ENCODE measurements around the gene MNT. TPM values are rescaled to one million over a fixed set of nuclear protein-coding genes. Genes with fewer than 3 reads are reported as not detected.

The MNT gene
- total RNA-seq, 1 donor from 2014 or later: 32.6 TPM

GRCh38 chr17:2415081-2415480 is 14.2 kb upstream of the MNT start:
- no peak for DNase-seq
- no peaks in the 10 kb centered on the region for H3K4me1 ChIP-seq
- intact Hi-C loops (cut with DNase I): loop anchor here (5.0 kb wide), 1 partner anchor 33 kb away; no protein-coding TSS in a partner anchor

DNA sequence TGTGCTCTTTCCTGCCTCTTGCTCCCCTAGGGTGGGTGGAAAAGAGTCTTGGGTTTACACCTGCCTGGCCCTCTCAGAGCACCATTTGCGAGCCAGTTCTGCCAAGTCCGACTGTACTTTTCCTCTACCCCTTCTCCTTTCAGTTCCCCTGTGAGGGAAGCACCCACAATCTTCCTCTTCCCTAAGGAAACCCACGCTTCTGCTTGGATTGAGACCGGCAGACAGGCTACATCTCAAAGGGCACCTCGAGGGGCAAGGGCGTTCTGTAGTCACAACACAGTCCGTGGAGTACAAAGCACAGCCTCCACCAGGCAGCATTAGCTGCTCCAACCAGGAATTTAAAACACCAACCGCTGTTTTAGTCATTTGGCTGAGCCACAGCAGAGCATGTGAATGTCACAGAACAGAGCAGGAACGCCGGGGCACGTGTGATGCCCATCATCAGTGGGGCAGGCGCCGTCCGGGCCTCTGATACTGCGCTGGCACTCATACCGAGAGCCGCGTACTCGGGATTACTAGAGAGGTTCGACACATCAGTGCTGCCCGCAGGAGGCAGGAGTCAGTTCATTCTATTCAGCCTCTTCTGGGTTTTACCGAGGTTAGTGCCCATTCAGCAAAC is 13.7 kb upstream of the MNT start:
- DNase-seq (no peak), ATAC-seq (peak in 1 of 2 donors; percentile 15)
- Histone ChIP-seq H3K9me3 (no peaks in the 10 kb centered on the region), H3K27me3 (ENCODE audit: low read depth) (no peaks in the 10 kb centered on the region), H3K4me1 (no peaks in the 10 kb centered on the region), H3K27ac (no peak overlapping the region), H3K36me3 (peaks cover 32% of the 10 kb centered on the region), H3K4me3 (no peak overlapping the region)
- intact Hi-C loops (cut with DNase I): loop anchor here (5.0 kb wide), 1 partner anchor 32 kb away; no protein-coding TSS in a partner anchor
- TF ChIP-seq, protein P1, sequence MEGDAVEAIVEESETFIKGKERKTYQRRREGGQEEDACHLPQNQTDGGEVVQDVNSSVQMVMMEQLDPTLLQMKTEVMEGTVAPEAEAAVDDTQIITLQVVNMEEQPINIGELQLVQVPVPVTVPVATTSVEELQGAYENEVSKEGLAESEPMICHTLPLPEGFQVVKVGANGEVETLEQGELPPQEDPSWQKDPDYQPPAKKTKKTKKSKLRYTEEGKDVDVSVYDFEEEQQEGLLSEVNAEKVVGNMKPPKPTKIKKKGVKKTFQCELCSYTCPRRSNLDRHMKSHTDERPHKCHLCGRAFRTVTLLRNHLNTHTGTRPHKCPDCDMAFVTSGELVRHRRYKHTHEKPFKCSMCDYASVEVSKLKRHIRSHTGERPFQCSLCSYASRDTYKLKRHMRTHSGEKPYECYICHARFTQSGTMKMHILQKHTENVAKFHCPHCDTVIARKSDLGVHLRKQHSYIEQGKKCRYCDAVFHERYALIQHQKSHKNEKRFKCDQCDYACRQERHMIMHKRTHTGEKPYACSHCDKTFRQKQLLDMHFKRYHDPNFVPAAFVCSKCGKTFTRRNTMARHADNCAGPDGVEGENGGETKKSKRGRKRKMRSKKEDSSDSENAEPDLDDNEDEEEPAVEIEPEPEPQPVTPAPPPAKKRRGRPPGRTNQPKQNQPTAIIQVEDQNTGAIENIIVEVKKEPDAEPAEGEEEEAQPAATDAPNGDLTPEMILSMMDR (IDR thresholded peaks at IDR 0.05): no peak

More at GRCh38 chr17:2415081-2415480, 14.2 kb upstream of the MNT start:
- Histone ChIP-seq H3K4me3 (no peak overlapping the region), H3K27ac (no peak overlapping the region), H3K27me3 (ENCODE audit: low read depth) (no peaks in the 10 kb centered on the region), H3K36me3 (peaks cover 38% of the 10 kb centered on the region), H3K9me3 (no peaks in the 10 kb centered on the region)
- TF ChIP-seq, protein P1 (IDR thresholded peaks at IDR 0.05): no peak
- ATAC-seq: no peak

GRCh38 chr17:2412561-2413021 is 11.7 kb upstream of the MNT start:
- no peaks in the 10 kb centered on the region for H3K27me3 ChIP-seq (ENCODE audit: low read depth)
- peaks cover 19% of the 10 kb centered on the region for H3K36me3 ChIP-seq
- H3K4me3 ChIP-seq: no peak overlapping the region
- H3K27ac ChIP-seq: no peak overlapping the region
- ATAC-seq: no peak
- peaks cover under 1% of the 10 kb centered on the region for H3K4me1 ChIP-seq
- intact Hi-C loops (cut with DNase I): no loop called here
- TF ChIP-seq, protein P1 (IDR thresholded peaks at IDR 0.05): no peak
- H3K9me3 ChIP-seq: no peaks in the 10 kb centered on the region
- no peak for DNase-seq

- ATAC-seq: no peak
- no peak overlapping the region for H3K4me3 ChIP-seq
- TF ChIP-seq, protein P1 (IDR thresholded peaks at IDR 0.05): no peak
- intact Hi-C loops (cut with DNase I): no loop called here
- no peaks in the 10 kb centered on the region for H3K9me3 ChIP-seq
- DNase-seq: peak; percentile 6
- peaks cover 15% of the 10 kb centered on the region for H3K4me1 ChIP-seq
- peaks cover 19% of the 10 kb centered on the region for H3K36me3 ChIP-seq
- H3K27me3 ChIP-seq (ENCODE audit: low read depth): no peaks in the 10 kb centered on the region
- no peak overlapping the region for H3K27ac ChIP-seq
Measured at GRCh38 chr17:2410951-2411350, 10.1 kb upstream of the MNT start.

DNA sequence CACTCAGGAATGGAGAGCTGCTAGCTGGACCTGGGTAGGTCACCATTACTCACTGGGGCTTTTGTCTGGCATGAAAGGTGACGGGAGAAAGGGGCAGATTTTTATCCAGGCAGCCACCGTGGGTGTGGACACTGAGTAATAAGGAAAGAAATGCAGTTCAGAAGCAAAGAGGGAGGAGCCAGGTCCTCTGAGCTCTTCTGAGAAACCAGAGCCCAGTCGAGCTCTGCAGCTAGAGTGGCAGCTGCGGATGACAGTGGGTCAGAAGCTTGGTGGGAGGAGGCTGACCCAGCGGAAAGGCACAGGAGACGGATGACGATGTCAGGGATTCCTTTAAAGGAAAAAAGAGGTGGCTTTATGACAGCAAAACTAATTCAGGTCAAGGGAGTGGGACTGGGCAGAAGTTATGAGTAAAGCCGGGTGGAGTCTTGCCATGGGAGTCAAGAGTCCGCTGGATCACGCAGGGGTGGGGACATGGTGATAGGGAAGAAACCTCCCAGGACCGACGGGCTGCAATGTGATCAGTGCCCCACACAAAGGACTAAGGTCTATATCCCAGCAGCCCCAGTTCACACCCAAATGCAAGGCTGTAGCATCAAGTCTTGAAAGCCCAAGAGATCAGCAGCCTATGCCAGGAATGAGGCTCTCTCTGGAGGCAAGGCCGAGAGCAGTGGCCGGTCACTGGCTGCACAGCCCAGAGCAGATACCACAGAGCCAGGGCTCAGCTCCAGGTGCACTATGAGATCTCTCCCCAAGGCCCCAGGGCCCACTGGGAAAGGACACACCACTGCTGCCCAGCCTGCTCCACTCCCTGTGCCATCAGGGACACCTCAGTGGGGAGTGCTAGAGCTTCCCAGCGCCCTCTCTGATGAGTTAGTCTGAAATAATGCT is 6.3 kb upstream of the MNT start:
- H3K27me3 ChIP-seq (ENCODE audit: low read depth): no peaks in the 10 kb centered on the region
- H3K4me3 ChIP-seq: no peak overlapping the region
- ATAC-seq (peak; percentile 40 to 68), DNase-seq (peak; percentile 49)
- H3K9me3 ChIP-seq: no peaks in the 10 kb centered on the region
- TF ChIP-seq, protein P1 (IDR thresholded peaks at IDR 0.05): no peak
- intact Hi-C loops (cut with DNase I): no loop called here
- peaks cover 51% of the 10 kb centered on the region for H3K4me1 ChIP-seq
- peak overlapping the region; percentile 61 for H3K27ac ChIP-seq
- no peaks in the 10 kb centered on the region for H3K36me3 ChIP-seq
